GM12892 (cell line): ENCODE measurements around the gene DHX58.

Experiments
- POLR2A ChIP-seq: IDR thresholded peaks from 2 replicates; pipeline ENCODE4 v1.6.1; 2011; ENCODE audit warnings: low read depth, low read length, control low read depth
- POLR2AphosphoS5 ChIP-seq: IDR thresholded peaks from 2 replicates; pipeline ENCODE4 v1.6.1; 2011; ENCODE audit warnings: low read depth, low read length, control low read depth

GRCh38 chr17:42122371-42123303, 10.1 kb upstream of the DHX58 start, which contains the start of gene HSPB9:
- TF ChIP-seq POLR2A (no peak), POLR2AphosphoS5 (no peak)
